Measurements from ENCODE around the gene ENDOV.

DNA sequence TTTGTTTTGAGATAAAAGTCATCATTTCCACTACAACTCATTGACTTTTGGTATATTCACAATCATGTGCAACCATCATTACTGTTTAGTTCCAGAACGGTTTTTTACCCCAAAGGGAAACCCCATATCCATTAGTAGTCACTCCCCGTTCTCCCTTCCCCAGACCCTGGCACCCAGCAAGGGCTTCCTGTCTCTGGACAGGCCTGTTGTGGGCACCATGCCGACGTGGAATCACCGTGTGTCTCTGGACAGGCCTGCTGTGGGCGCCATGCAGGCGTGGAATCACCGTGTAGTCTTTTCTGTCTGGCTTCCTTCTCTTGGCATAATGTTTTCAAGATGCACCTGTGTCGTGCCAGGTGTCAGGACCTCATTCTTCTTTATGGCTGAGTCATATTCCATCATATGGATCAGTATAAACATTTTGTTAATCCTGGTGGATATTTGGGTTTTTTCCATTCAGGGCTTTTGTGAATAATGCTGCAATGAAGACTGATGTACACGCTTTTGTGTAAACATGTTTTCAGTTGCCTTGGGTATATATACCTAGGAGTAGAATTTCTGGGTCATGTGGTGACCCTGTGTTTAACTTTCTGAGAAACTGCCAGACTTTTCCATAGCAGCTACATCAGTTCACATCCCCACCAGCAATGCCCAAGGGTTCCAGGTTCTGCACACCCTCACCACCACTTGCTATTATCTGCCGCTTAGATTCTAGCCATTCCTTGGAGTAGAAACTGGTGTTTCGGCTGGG lies 19.1 kb downstream of the ENDOV start:
- TF ChIP-seq CTCF (IDR thresholded peaks at IDR 0.05) (no peak), POLR2A (IDR thresholded peaks at IDR 0.05) (no peak)

All from uterus (tissue), 2 donors.